ENCODE measurements around the gene BMX.

The BMX gene

GRCh38 chrX:15504661-15505060 lies 4.1 kb downstream of the BMX start:
- peak overlapping the region; percentile 57 for H3K27ac ChIP-seq
- DNase-seq (ENCODE audit: low read depth, low spot score), result no peak

- peak overlapping the region; percentile 57 for H3K27ac ChIP-seq
- DNase-seq (ENCODE audit: low read depth, low spot score), result peak; percentile 18
Measured at GRCh38 chrX:15505101-15505500, 4.5 kb downstream of the BMX start.

GRCh38 chrX:15507005-15507404 lies 6.4 kb downstream of the BMX start:
- DNase-seq (ENCODE audit: low read depth, low spot score), result no peak
- no peak overlapping the region for H3K27ac ChIP-seq

- H3K27ac ChIP-seq, result no peak overlapping the region
- DNase-seq (ENCODE audit: low read depth, low spot score), result no peak
Measured at GRCh38 chrX:15509845-15510244, 9.2 kb downstream of the BMX start.

- H3K27ac ChIP-seq, result no peak overlapping the region
- DNase-seq (ENCODE audit: low read depth, low spot score), result no peak
Measured at GRCh38 chrX:15511563-15511962, 11.0 kb downstream of the BMX start.

GRCh38 chrX:15512401-15512965 lies 11.9 kb downstream of the BMX start:
- no peak overlapping the region for H3K27ac ChIP-seq
- DNase-seq (ENCODE audit: low read depth, low spot score), result peak; percentile 12

GRCh38 chrX:15514279-15514678 lies 13.7 kb downstream of the BMX start:
- H3K27ac ChIP-seq, result no peak overlapping the region
- no peak for DNase-seq (ENCODE audit: low read depth, low spot score)

GRCh38 chrX:15515931-15516330 lies 15.3 kb downstream of the BMX start:
- no peak for DNase-seq (ENCODE audit: low read depth, low spot score)
- H3K27ac ChIP-seq, result no peak overlapping the region

GRCh38 chrX:15522464-15522863 lies 21.9 kb downstream of the BMX start:
- DNase-seq (ENCODE audit: low read depth, low spot score), result no peak
- no peak overlapping the region for H3K27ac ChIP-seq

- DNase-seq (ENCODE audit: low read depth, low spot score), result no peak
- H3K27ac ChIP-seq, result no peak overlapping the region
Measured at GRCh38 chrX:15523088-15523487, 22.5 kb downstream of the BMX start.

- no peak overlapping the region for H3K27ac ChIP-seq
- DNase-seq (ENCODE audit: low read depth, low spot score), result no peak
Measured at GRCh38 chrX:15524417-15524816, 23.8 kb downstream of the BMX start.

GRCh38 chrX:15525664-15526416 lies 25.2 kb downstream of the BMX start:
- no peak for DNase-seq (ENCODE audit: low read depth, low spot score)
- H3K27ac ChIP-seq, result no peak overlapping the region

GRCh38 chrX:15529165-15529564 lies 28.6 kb downstream of the BMX start:
- no peak for DNase-seq (ENCODE audit: low read depth, low spot score)

GRCh38 chrX:15530318-15530717 lies 29.7 kb downstream of the BMX start:
- no peak for DNase-seq (ENCODE audit: low read depth, low spot score)

More at GRCh38 chrX:15529165-15529564, 28.6 kb downstream of the BMX start:
- no peak overlapping the region for H3K27ac ChIP-seq

GRCh38 chrX:15546745-15547144 lies 46.1 kb downstream of the BMX start:
- DNase-seq (ENCODE audit: low read depth, low spot score), result no peak
- H3K27ac ChIP-seq, result no peak overlapping the region

More at GRCh38 chrX:15530318-15530717, 29.7 kb downstream of the BMX start:
- H3K27ac ChIP-seq, result no peak overlapping the region

- no peak overlapping the region for H3K27ac ChIP-seq
- no peak for DNase-seq (ENCODE audit: low read depth, low spot score)
Measured at GRCh38 chrX:15547356-15547755, 46.7 kb downstream of the BMX start.

GRCh38 chrX:15549189-15550012 lies 48.8 kb downstream of the BMX start:
- H3K27ac ChIP-seq, result no peak overlapping the region
- no peak for DNase-seq (ENCODE audit: low read depth, low spot score)

GRCh38 chrX:15559227-15559626 lies 58.6 kb downstream of the BMX start:
- H3K27ac ChIP-seq, result no peak overlapping the region
- no peak for DNase-seq (ENCODE audit: low read depth, low spot score)

- no peak overlapping the region for H3K27ac ChIP-seq
Measured at GRCh38 chrX:15560924-15561323, 60.3 kb downstream of the BMX start.

GRCh38 chrX:15563056-15563455 lies 62.4 kb downstream of the BMX start:
- no peak for DNase-seq (ENCODE audit: low read depth, low spot score)
- no peak overlapping the region for H3K27ac ChIP-seq

More at GRCh38 chrX:15560924-15561323, 60.3 kb downstream of the BMX start:
- no peak for DNase-seq (ENCODE audit: low read depth, low spot score)

GRCh38 chrX:15564981-15565579 lies 64.5 kb downstream of the BMX start:
- peak; percentile 40 for DNase-seq (ENCODE audit: low read depth, low spot score)
- H3K27ac ChIP-seq, result peak overlapping the region; percentile 22
